Effector CD4-positive, alpha-beta T cell (primary cell): ENCODE measurements around the gene CKAP2.
"Not testable (repeated sequence)": the region's sequence is repeated elsewhere in the genome, so short reads cannot be mapped to it uniquely, and the experiment has no call there.

Experiments used
- DNase-seq: peaks from one replicate; pipeline ENCODE4 v3.0.0-alpha.2; 2020

CKAP2 gene

DNA sequence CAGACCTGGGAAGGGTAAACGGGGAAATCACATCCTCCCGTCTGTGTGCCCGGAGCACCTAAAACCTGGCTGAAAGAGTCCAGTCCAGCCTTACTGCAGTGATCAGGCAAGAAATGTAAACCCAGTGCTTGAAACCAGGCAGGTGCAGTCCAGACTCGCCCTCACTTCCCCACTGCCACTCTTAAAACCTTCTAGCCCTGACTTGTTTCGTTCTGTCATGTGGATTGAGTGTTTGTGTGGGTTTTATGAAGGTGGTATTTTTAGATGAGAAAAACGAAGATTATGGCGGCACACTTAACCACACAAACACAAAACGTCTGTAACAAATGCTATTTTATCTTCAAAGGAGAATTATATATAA lies 839 bp upstream of the CKAP2 start:
- DNase-seq = no peak

DNA sequence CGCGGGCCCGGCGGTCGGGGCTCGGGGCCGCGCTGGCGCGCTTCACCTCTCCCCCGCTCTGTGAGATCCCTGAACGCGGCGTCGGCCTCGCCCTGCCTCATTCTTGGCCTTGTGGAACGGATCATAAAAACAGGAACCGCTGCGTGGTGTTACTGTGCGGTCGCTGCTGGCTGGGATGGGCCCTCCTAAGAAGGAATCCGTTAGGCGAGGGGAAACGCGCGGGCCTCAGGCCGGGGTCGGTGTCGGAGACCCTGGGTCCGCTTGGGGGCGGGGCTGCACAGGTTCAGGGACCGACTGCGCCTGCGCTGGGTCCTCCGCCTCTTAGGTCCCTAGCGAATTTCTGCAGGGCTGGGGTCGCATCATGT lies 381 bp downstream of the CKAP2 start:
- DNase-seq = peak; percentile 72

DNA sequence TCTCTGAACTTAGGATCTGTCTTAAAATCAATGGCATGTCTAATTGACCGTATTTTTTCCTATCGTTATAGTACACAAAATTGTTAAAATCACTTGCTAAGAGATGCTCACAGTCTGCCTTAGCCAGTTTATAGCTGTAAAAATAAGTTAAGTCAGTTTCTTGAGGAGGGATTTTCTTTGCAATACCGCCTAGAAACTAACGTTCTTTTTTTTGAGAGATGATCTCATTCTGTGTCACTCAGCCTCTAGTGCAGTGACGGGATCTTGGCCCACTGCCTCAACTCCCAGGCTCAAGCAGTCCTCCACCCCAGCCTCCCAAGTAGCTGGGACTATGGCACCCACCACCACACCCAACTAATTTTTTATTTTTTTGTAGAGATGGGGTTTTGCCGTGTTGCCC lies 4.4 kb downstream of the CKAP2 start:
- DNase-seq = no peak

DNA sequence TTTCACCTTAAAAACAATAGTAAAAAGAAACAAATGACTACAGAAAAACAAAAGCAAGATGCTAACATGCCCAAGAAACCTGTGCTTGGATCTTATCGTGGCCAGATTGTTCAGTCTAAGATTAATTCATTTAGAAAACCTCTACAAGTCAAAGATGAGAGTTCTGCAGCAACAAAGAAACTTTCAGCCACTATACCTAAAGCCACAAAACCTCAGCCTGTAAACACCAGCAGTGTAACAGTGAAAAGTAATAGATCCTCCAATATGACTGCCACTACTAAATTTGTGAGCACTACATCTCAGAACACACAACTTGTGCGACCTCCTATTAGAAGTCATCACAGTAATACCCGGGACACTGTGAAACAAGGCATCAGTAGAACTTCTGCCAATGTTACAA lies 6.0 kb downstream of the CKAP2 start:
- no peak for DNase-seq

DNA sequence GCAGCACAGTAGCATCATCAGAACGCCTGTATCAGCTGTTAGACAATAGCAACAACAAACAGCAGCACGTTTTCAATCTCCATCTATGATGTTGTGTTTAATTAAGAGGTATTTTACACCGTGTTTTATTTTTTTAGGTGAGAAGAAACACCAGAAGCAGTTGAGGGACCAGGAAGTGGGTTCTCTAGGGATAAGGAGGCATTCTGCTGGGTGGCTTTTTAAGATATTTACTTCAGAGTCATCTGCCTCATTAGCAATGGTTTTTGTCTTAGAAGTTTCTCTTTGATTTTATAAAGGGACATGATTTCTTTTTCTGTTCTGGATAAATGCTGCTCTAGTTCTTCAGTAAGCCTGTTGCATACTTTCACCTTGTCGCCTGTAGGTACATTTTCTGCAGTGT lies 8.2 kb downstream of the CKAP2 start:
- no peak for DNase-seq

DNA sequence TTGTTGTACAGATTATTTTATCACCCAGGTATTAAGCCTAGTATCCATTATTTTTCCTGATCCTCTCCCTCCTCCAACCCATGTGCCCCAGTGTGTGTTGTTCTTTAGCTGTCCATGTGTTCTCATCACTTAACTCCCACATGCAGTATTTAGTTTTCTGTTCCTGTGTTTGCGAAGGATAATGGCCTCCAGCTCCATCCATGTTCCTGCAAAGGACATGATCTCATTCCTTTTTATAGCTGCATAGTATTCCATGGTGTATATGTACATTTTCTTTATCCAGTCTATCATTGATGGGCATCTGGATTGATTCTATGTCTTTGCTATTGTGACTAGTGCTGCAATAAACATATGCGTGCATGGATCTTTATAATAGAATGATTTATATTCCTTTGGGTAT lies 13.2 kb downstream of the CKAP2 start:
- DNase-seq = not testable (repeated sequence)

DNA sequence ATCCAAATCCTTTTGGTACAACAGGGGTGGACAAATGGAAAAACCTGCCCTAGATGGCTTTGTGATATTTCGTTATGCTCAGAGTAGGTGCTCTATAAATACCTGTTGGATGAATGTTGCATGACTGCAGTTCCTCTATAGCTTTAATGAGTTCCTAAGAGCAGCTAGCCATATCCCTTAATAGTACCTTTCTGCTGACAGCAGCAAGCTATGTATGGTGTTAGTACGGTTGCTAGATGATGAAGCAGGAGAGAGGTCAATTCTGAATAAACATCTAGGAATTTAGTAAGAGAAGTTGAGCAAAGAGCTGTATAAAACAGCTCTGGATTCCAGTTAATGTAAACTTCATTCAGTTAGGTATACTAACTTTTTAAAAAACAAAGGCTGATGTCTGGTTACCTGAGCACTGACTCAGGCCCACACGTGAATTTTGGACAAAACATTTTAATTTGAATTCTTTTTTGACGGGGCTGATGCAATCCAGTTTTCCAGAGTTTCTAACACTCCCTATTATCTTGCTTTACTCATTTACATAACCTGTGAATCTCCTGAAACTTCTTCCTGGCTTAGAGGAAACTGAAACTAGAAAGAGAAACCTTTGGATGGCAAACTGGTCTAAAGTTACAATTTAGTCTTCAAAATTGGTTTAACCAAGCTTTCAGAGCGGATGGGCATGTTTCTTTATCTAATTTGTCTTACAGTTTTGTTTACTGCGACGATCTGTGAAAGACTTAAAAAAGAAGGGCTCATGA lies 25.6 kb downstream of the CKAP2 start:
- not testable (repeated sequence) for DNase-seq

DNA sequence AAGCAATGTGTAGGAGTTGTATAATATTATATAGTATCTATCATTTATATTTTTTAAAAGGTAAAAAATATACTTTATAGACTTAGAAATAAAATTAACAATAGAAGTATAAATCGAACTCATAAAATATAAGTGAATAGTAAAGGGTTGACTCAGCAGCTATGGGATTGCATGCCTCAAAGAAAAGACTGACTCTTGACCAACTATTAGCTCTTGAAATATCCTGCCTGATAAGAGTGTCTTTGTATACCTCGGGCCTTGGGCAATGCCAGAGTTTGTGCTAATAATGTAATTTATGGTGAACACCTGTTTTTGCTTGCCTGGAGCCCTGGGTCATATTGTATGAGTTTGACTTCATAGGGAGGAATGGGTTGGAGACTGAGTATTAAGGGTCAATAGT lies 31.8 kb downstream of the CKAP2 start:
- not testable (repeated sequence) for DNase-seq

DNA sequence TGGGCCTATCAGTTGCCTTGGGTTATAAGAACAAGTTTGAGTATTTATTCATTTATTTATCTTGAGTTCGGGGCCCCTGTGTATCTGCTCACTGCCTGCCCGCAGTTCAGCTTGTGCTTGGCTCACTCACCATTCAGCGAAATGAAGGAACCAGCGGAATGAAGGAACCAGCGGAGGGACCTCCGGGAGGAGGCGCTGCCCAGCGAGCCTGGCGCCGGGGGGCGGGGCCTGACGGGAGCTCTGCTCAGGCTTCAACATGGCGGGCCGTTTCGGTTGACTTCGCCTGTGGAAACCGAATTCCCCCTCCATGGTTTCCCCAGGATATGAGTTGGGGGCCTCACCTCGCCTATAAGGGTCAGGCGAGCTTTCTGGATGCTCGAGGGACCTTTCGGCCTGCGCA lies 33.5 kb downstream of the CKAP2 start:
- DNase-seq = not testable (repeated sequence)

DNA sequence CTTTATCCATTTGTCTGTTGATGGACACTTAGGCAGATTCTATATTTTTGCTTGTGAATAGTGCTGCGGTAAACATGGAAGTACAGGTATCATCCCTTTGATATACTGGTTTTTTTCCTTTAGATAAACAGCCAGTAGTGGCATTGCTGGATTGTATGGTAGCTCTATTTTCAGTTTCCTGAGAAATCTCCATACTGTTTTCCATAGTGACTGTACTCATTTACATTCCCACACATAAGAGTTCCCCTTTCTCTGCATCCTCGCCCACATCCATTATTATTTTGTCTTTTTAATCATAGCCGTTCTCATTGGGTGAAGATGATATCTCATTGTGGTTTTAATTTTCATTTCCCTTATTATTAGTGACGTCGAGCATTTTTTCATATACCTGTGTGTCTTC lies 35.7 kb downstream of the CKAP2 start:
- not testable (repeated sequence) for DNase-seq

DNA sequence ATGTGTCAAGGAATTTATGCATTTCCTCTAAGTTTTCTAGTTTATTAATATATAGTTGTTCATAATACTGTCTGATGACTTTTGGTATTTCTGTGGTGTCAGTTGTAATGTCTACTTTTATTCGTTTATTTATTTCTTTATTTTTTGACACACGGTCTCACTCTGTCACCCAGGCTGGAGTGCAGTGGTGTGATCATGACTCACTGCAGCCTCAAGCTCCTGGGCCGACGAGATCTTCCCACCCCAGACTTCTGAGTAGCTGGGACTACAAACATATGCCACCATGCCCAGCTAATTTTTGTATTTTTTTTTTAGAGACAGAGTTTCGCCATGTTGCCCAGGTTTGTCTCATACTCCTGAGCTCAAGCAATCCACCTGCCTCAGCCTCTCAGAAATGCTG lies 39.0 kb downstream of the CKAP2 start:
- DNase-seq = not testable (repeated sequence)

DNA sequence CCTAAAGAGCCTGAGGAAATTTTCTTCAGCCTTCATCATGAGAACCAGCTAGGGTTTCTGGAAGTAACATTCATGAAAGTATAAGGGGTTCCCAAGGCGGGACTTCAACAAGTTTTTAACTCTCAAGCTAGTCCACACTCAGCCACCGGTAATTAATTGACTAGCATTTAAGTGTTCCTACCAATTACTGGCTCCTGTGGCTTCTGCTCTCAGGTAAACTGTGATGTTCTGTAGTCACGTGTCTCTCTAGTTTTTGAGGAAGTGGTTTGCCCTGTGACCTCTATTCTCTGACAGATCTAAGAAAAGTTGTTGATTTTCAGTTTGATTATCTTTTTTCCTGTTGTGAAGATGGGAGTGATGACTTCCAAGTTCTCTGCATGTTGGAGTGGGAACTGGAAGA lies 42.7 kb downstream of the CKAP2 start:
- not testable (repeated sequence) for DNase-seq

DNA sequence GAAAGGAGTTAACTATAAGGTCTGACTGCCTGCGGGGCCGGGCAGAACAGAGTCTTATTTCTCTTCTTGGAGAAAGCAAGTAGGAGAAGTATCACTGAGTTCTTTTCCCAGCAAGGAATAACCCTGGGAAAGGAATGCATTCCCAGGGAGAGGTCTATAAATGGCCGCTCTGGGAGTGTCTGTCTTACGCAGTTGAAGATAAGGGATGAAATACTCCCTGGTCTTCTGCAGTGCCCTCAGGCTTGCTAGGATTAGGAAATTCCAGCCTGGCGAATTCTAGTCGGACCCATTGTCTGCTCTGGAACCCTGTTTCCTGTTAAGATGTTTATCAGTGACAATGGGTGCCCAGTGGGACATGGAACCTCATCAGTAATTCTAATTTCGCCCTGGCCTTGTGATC lies 47.0 kb downstream of the CKAP2 start:
- not testable (repeated sequence) for DNase-seq

DNA sequence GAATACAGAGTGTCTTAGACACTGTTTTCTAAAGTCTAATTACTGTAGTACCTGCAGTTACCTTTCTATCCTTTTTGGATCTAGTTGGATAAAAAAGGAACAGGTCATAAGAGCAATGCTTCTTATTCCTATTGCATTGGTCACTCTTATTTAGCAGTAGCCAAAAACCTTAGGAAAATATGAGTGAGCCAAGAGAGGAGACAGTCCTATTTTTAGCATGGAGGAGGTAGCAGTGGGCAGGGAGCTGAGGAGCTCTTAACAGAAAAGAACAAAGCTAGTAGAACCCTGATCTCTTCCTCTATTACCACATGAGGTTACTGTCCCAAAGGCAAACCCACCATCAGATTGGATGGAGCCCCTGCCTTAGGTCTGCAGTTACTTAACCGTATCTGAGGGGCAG lies 50.6 kb downstream of the CKAP2 start:
- not testable (repeated sequence) for DNase-seq

DNA sequence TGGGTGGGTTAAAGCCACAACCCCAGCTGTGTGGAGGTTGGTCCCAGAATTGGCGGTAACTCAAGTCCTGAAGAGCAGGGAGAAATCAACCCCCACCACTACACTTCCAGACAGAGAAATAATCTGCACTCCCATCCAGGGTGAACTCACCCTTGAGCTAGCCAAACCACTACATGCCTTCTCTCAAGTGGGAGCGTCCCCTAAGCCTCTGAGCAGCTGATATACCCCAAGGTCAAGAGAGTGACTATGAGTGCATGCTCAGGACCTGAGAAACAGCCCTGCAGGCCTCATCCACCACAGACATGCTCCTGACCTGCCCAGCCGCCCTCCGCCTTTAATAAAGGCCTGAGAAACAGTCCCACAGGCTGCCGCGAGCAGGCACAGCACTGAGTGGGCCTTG lies 54.3 kb downstream of the CKAP2 start:
- DNase-seq = not testable (repeated sequence)

DNA sequence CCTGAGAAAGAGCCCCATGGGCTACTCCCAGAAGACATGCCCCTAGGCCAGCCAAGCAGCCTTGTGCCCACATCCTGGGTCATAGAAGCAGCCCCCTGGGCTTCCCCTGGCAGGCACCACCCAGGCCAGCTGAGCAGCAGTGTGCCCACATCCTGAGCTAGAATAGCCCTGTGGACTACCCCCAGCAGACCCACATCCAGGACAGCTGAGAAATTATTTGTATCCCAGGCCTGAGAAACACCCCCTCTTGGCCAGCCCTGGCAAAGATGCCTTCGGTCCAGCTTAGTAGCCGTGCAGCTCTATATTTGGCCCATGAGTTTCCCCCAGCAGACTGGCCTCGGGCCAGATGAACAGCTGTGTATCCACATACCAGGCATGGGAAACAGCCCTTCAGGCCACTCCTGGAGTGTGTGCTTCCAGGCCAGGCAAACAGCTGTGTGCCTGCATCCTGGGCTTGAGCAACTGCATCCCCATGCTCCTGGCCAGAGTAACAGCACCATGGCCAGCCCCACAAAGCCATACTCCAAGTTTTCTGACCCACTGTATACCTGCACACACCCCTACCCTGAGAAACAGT lies 55.0 kb downstream of the CKAP2 start:
- not testable (repeated sequence) for DNase-seq

DNA sequence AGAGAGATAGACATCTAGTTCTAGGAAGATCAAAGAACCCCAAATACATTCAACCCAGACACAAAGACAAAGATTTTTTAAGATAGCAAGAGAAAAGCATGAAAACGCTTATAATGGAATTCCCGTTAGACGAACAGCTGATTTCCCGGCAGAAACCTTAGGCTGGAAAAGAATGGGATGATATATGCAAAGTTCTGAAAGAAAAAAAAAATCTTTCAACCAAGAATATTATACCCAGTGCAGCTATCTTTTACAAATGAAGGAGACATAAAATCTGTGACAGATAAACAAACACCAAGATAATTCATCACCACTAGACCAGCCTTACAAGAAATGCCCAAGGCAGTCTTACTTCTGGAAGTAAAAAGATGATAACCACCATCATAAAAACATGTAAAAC lies 56.3 kb downstream of the CKAP2 start:
- DNase-seq = not testable (repeated sequence)

DNA sequence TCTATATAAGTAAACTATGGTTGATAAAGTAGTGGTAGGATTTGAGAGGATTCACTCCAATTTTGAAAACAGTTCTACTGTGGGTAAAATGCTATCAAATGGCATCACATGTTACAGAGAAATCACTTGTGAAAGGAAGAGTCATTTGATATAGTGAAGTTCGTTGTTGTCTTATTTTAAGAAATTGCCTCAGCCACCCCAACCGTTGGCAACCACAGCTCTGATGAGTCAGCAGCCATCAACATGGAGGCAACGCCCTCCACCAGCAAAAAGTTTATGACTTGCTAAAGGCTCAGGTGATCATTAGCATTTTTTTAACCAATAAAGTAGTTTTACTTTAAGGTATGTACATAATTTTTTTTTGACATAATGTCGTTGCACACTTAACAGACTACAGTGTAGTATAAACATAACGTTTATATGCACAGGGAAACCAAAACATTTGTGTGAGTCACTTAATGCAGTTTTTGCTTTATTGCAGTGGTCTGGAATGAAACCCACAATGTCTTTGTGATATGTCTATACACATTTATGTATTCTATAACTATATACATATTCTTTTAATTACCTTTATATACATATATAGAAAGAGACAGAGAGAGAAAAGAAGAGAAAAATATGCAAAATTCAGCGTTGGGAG lies 58.8 kb downstream of the CKAP2 start:
- DNase-seq = not testable (repeated sequence)

DNA sequence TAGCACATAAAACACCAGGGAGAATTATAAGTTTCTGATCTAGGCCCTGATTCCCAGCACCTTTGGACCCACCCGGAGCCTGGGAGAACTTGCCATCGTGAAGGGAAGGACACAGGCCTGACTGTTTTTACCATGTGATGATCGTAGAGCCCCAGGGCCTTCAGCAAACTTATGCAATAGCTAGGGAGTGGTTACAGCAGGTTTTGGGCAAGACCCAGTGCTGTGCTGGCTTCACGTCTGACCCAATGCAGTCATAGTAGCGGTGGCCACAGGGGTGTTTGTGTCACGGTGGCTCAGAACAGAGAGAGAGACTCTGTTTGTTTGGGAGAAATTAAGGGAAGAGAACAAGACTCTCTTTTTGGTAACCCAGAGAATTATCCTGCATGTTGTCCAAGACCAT lies 68.0 kb downstream of the CKAP2 start:
- not testable (repeated sequence) for DNase-seq
